Measurements from ENCODE around the gene MCC.
A peak's percentile ranks its signal among the peaks of the same experiment; 100 is the strongest.

Gene MCC

GRCh38 chr5:113114559-113114958 lies 373.7 kb downstream of the MCC start:
- DNase-seq (ENCODE audit: low spot score): no peak
- TF ChIP-seq CTCF (conservative IDR thresholded peaks at IDR 0.05; ENCODE audit: low read depth): no peak
- ChIA-PET POLR2A (ENCODE audit: low non-redundant PET) (no interaction called here), CTCF (interaction anchor here (0.6 kb wide), 1 partner anchor 480 kb away, joined by 4 read pairs; no protein-coding TSS in a partner anchor)
- no peak overlapping the region for H3K27ac ChIP-seq

GRCh38 chr5:113112435-113112834 lies 375.8 kb downstream of the MCC start:
- H3K27ac ChIP-seq: no peak overlapping the region
- POLR2A ChIA-PET (ENCODE audit: low non-redundant PET): no interaction called here
- peak; percentile 49 for DNase-seq (ENCODE audit: low spot score)
- TF ChIP-seq CTCF (conservative IDR thresholded peaks at IDR 0.05; ENCODE audit: low read depth): no peak
- CTCF ChIA-PET: no interaction called here

- ChIA-PET CTCF (interaction anchor here (1.0 kb wide), 1 partner anchor 114 kb away, joined by 3 read pairs; no protein-coding TSS in a partner anchor), POLR2A (ENCODE audit: low non-redundant PET) (no interaction called here)
- no peak overlapping the region for H3K27ac ChIP-seq
- no peak for DNase-seq (ENCODE audit: low spot score)
- TF ChIP-seq CTCF (conservative IDR thresholded peaks at IDR 0.05; ENCODE audit: low read depth): no peak
Observed at GRCh38 chr5:113110117-113110516, 378.1 kb downstream of the MCC start.

- H3K27ac ChIP-seq: no peak overlapping the region
- CTCF ChIA-PET: no interaction called here
- TF ChIP-seq CTCF (conservative IDR thresholded peaks at IDR 0.05; ENCODE audit: low read depth): no peak
- POLR2A ChIA-PET (ENCODE audit: low non-redundant PET): no interaction called here
- DNase-seq (ENCODE audit: low spot score): no peak
Observed at GRCh38 chr5:113109344-113109743, 378.9 kb downstream of the MCC start.

- no peak overlapping the region for H3K27ac ChIP-seq
- no peak for TF ChIP-seq CTCF (conservative IDR thresholded peaks at IDR 0.05; ENCODE audit: low read depth)
- DNase-seq (ENCODE audit: low spot score): no peak
- ChIA-PET CTCF (interaction anchor here (0.6 kb wide), 1 partner anchor 58 kb away, joined by 3 read pairs; no protein-coding TSS in a partner anchor), POLR2A (ENCODE audit: low non-redundant PET) (no interaction called here)
Observed at GRCh38 chr5:113108485-113108884, 379.8 kb downstream of the MCC start.

GRCh38 chr5:113106821-113107220 lies 381.4 kb downstream of the MCC start:
- CTCF ChIA-PET: interaction anchor here (0.6 to 0.7 kb wide), 3 partner anchors 110 to 1574 kb away, joined by 3 to 8 read pairs (median 4); no protein-coding TSS in a partner anchor
- DNase-seq (ENCODE audit: low spot score): no peak

More at GRCh38 chr5:113106821-113107220, 381.4 kb downstream of the MCC start:
- TF ChIP-seq CTCF (conservative IDR thresholded peaks at IDR 0.05; ENCODE audit: low read depth): no peak
- H3K27ac ChIP-seq: no peak overlapping the region
- POLR2A ChIA-PET (ENCODE audit: low non-redundant PET): no interaction called here
